ENCODE data around the gene SIRT3.

GRCh38 chr11:197741-198235, 38.4 kb downstream of the SIRT3 start:
- TF ChIP-seq CTCF (conservative IDR thresholded peaks at IDR 0.05; ENCODE audit: low read depth, low read length) (no peak), EZH2 (IDR thresholded peaks at IDR 0.05; ENCODE audit: borderline replicate concordance, low read depth, low read length, poor library complexity, severe bottlenecking) (no peak)
